GF-D8 (cell line): ENCODE results near the gene TMEM14A.
"Not testable (repeated sequence)": the region's sequence is repeated elsewhere in the genome, so short reads cannot be mapped to it uniquely, and the experiment has no call there.

Experiments
- DNase-seq: peaks from one replicate; lab custom pipeline; 2025; lab: John Stamatoyannopoulos, UW

Gene TMEM14A

DNA sequence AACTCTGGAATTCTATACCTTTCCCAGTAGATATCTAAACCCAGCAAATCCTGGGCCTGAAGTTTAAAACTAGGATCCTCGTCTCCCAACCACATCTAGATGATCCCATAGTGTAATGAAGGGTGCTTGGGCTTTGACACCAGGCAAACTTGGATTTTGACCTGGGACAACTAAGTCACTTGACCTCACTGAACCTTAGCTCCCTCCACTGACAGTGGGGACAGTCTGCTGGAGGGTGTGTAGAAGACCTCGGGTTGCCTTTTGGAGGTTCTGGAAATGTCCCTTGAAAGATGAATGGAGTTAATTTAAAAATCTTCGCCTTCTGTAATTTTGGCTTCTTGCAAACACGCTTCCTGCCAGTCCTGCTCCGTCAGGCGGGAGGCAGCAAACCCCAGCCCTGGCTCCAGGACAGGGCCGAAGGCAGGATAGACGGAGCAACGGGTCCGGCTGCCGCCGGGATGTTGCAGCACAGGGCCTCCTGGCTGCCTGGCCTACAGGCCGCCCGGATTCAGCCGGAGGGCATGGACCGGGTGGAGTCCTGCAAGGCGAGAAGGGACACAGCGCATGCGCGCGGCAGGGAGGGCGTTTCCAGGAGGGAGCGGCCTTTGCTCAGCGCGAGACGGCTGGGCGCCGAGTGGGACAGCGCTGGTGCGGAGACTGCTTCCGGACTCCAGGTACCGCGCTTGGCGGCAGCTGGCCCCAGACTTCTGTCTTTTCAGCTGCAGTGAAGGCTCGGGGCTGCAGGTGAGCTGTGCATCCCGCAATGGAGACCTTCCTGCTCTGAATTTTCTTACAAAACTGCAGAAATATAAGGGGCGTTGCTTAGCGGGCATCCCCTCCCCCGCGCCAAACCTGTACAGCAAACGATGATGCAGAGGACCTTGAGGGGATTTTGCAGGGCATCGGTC is at the start of gene TMEM14A:
TSS of gene TMEM14A (plus strand) at position 612 of the 908 bp plus-strand sequence. CDS start 5,990 bp downstream, outside the sequence.
- no peak for DNase-seq

DNA sequence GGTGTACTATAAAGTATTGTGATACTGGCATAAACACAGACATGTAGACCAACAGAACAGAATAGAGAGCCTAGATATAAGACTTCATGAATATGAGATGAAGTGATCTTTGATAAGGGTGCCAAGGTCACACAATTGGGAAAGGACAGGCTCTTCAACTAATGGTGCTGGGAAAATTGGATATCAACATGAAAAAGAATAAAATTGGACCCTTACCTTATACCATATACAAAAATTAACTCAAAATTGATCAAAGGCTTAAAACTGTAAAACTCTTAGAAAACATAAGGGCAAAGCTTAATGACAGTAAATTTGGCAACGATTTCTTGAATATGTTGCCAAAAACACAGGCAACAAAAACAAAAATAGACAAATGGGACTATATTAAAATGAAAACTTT is 49.3 kb upstream of the TMEM14A start:
- DNase-seq = no peak

DNA sequence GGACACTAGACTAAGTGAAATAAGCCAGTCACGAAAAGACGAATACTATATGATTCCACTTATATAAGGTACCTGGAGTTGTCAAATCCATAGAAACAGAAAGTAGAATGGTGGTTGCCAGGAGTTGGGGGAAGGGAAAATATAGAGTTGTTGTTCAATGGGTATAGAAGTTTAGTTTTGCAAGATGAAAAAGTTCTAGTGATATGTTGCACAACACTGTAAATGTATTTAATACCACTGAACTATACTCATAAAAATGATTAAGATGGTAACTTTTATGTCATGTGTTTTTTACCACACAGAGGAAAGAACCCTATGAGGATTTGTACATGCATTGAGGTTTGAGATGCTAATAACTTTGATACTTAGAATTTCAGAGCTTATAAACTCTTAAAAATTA is 48.1 kb upstream of the TMEM14A start:
- DNase-seq = no peak

GRCh38 chr6:52632011-52632410 is 38.9 kb upstream of the TMEM14A start:
- no peak for DNase-seq

DNA sequence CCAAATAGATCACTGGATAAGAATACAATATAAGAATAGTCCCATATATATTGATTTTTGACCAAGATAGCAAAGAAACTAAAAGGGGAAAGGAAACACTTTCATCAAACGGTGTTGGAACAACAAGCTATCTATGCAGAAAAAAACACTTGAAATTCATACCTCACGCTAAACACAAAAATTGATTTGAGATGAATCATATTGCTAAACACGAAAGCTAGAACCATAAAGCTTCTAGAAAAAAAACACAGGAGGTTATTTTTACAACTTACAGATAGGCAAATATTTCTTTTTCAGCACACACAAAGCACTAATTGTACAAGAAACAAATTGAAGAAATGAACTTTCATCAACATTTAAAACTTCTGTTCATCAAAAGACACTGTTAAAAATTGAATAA is 36.7 kb upstream of the TMEM14A start:
- DNase-seq = no peak

DNA sequence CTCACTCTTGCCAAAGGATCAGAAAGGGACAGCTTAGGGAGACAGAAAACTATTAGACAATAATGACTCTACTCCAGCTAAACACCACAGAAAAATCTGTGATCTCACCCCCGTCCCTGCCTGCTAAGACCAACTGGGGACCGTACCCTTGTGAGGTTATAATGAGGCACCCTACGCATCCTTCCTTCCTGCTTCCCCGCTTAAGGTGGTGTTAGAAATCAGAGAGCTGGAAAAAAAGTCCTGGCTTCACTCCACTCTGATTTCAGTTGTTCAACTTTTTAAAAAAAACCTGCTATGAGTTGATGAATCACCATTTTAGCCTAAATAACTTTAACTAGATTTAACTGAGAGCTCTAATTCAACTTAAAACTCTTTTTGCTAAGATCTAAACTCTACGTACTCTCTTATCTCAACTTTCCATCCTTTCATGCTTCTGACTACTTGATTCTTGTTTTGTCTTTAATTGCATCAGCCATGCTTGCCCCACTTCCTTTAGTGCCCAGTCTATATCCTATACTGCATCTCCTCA is 35.8 kb upstream of the TMEM14A start:
- no peak for DNase-seq

DNA sequence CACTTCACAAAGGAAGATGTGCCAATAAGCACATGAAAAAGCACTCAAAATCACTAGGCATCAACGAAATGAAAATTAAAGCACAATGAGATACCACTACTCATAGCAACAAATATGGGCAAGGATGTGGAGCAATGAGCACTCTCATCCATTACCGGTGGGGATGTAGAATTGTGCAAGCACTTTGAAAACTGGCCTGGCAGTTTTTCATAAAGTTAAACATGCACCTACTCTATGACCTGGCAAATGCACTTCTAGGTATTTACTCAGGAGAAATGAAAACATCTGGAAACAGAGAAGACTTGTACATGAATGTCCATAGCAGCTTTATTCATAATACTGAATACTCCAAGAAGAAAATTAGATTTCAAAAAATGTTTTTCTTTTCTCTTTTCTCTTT is 34.1 kb upstream of the TMEM14A start:
- no peak for DNase-seq

GRCh38 chr6:52639493-52639892 is 31.4 kb upstream of the TMEM14A start:
- DNase-seq = no peak

DNA sequence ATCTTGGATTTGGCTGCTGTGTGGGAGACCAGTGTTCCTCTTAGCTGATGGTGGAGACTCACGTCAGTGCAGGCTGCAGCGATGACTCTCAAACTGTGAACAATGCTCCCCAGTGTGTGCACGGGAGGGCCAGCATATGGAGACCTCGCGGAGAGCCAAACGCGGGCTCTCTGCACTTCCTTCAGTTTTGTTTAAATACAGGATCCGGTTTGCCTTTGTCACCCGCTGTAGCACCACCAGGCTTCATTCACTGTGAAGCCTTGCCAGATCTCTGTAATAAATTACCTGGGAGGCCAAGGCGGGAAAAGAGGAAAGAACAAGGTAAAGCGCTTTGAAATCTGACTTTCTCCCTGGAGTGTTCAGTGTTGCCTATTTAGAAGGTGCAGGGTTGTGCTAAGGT is 30.7 kb upstream of the TMEM14A start:
- no peak for DNase-seq

GRCh38 chr6:52640916-52641315 is 30.0 kb upstream of the TMEM14A start:
- DNase-seq = no peak

DNA sequence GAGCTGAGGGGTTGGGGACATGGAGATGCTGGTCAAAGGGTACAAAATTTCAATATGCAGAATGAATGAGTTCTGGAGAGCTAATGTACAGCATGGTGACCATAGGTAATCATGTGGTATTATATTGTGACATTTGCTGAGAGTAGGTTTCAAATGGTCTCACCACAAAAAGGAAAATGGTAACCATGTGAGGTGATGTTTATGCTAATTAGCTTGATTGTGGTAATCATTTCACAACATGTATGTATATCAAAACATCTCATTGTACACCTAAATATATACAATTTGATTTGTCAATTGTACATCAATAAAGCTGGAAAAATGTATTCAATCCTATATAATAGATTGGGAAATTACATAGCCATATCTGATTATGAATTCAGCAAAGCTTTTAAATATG is 29.5 kb upstream of the TMEM14A start:
- DNase-seq = no peak

GRCh38 chr6:52641826-52642225 is 29.1 kb upstream of the TMEM14A start:
- peak; percentile 80 for DNase-seq

DNA sequence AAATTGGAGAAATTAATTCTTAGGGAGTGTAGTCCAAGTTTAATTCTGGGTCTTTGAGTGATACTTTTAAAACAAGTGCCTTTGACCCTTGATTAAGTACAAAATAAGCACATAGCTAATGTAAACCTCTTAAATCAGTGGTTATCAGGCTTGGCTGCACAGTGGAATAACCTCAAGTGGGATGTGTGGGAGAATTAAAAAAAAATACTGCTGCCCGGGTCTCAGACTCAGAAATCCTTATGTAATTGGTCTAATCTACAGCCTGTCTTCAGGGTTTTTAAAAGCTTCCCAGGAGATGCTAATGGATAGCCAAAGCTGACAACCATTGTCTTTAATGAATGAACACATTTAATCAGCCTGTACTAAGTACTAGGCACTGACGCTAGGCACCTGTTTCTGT is 28.5 kb upstream of the TMEM14A start:
- DNase-seq = no peak

DNA sequence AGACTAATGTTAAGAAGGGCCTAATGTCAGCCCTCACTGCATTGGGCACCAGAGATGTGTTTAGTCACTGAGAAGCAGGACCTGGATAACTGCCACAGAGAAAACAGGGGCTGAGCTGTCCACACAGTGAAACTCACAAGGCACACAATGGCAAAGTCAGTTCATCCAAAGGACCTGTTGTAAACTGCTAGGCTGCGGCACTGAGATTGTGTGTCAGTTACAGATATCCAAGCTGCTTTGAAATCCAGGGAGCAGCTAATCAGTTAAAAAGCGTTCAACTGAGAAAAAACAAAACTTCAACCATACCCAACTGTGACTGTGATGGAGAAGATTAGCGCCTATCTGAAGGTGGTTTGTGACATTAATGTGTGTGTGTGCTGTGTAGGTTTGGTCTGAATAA is 27.8 kb upstream of the TMEM14A start:
- no peak for DNase-seq

GRCh38 chr6:52644253-52644652 is 26.7 kb upstream of the TMEM14A start:
- DNase-seq = no peak

GRCh38 chr6:52645976-52646375 is 24.9 kb upstream of the TMEM14A start:
- DNase-seq = no peak

GRCh38 chr6:52647199-52647598 is 23.7 kb upstream of the TMEM14A start:
- DNase-seq = no peak

DNA sequence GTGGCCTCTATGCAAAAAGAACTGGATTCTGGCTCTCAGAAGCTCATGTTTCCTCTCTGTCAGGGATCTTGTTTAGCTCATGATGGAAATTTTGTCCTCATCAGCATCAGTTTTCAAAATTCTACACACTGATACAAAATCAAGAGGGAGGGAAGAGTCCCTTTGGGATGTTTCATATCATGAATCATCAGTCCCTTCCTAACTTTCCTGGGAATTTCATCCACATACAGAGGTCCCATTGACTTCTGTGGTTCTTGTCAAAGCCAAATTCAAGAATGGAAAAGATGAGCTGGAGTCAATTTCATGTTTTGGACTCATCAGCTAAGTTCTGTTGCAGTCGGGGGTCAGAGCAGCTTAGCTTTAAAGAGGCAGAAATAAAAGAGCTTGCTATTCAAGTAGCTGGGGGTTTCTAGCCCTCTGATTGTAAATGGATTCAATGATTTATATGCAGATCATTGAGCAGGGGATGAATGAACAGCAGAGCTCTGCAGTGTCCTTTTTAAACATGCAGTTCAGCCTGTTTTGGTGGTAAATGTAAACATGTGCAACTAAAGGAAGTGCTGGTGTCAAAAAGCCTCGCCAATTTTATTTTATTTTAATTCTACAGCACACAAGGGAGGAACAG is 21.3 kb upstream of the TMEM14A start:
- no peak for DNase-seq

GRCh38 chr6:52650941-52651340 is 20.0 kb upstream of the TMEM14A start:
- no peak for DNase-seq

GRCh38 chr6:52653151-52653550 is 17.8 kb upstream of the TMEM14A start:
- DNase-seq = no peak

- no peak for DNase-seq
Observed at GRCh38 chr6:52654007-52654406, 16.9 kb upstream of the TMEM14A start.

DNA sequence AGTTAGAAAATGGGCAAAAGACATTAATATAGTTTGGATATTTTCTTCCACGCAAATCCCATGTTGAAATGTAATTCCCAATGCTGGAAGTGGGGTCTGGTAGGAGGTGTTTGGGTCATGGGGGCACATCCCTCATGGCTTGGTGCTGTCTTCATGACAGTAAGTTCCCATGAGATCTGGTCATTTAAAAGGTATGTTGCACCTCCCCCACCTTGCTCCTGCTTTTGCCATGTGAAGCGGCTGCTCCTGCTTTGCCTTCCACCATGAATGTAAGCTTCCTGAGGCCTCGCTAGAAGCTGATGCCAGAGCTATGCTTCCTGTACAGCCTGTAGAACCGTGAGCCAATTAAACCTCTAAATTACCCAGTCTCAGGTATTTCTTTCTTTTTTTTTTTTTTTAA is 16.3 kb upstream of the TMEM14A start:
- no peak for DNase-seq

DNA sequence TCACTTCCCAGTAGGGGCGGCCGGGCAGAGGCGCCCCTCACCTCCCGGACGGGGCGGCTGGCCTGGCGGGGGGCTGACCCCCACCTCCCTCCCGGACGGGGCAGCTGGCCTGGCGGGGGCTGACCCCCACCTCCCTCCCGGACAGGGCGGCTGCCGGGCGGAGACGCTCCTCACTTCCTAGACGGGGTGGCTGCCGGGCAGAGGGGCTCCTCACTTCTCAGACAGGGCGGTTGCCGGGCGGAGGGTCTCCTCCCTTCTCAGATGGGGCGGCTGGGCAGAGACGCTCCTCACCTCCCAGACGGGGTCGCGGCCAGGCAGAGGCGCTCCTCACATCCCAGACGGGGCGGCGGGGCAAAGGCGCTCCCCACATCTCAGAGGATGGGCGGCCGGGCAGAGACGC is 15.0 kb upstream of the TMEM14A start:
- not testable (repeated sequence) for DNase-seq
